Right atrium auricular region (tissue), 2 donors: ENCODE measurements around the gene LRWD1. TPM values are rescaled to one million over a fixed set of nuclear protein-coding genes. Genes with fewer than 3 reads are reported as not detected.

Experiments
- DNase-seq: peaks from one replicate; pipeline ENCODE4 v3.0.0-alpha.2; 2019; ENCODE audit warnings: low spot score
- H3K27ac ChIP-seq, 2 donors: fragments of 200-600 bp; sonication (generic); 1 replicate in 1 of 2; 2 replicates in 1 of 2; pipeline ENCODE4 v1.5.1; 2016 to 2019
- H3K27me3 ChIP-seq, 2 donors: fragments of 200-600 bp; sonication (generic); one replicate each; pipeline versions ENCODE4 v1.5.1 to v1.6.0; 2017 to 2019
- H3K36me3 ChIP-seq: fragments of 200-600 bp; sonication (generic); one replicate; pipeline ENCODE4 v1.5.1; 2016
- H3K4me1 ChIP-seq, 2 donors: fragments of 200-600 bp; sonication (generic); one replicate each; pipeline versions ENCODE4 v1.5.1 to v1.6.0; 2017 to 2019
- H3K4me3 ChIP-seq, 2 donors: fragments of 200-600 bp; sonication (generic); 1 replicate in 1 of 2; 2 replicates in 1 of 2; pipeline ENCODE4 v1.5.1; 2017 to 2019; ENCODE audit warnings: mild to moderate bottlenecking in 1 of 2, moderate library complexity in 1 of 2
- H3K9me3 ChIP-seq, 2 donors: fragments of 200-600 bp; sonication (generic); one replicate each; pipeline ENCODE4 v1.5.1; 2019
- total RNA-seq, 2 donors: library from RNA; depleted of rRNA; stranded (reverse); fragments of >200 nt; gene quantifications; one replicate each; pipeline ENCODE4 v1.1.0, GENCODE V29; 2016
- TF ChIP-seq, protein P1 (sequence below), 2 donors: fragments of 200-600 bp; sonication (generic); IDR thresholded peaks; one replicate each; pipeline ENCODE4 v1.5.1; 2019; ENCODE audit warnings: antibody characterized with exemption in 2 of 2

LRWD1 gene
- total RNA-seq, 2 donors from 2014 or later: 9.8 to 13.7 TPM

DNA sequence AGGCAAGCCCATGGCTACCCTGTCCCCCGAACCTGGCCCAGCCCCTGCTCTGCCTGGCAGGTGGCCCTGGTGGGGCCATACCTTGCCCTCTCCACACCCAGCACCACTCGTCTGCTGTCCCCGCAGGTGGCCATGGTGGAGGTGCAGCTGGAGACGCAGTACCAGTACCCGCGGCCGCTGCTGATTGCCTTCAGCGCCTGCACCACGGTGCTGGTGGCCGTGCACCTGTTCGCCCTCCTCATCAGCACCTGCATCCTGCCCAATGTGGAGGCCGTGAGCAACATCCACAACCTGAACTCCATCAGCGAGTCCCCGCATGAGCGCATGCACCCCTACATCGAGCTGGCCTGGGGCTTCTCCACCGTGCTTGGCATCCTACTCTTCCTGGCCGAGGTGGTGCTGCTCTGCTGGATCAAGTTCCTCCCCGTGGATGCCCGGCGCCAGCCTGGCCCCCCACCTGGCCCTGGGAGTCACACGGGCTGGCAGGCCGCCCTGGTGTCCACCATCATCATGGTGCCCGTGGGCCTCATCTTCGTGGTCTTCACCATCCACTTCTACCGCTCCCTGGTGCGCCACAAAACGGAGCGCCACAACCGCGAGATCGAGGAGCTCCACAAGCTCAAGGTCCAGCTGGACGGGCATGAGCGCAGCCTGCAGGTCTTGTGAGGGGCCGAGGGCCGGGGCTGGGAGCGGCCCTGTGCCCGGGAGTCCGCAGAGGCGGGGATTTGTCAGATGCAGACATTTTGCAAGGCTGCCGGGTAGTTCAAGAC, 18.2 kb upstream of the LRWD1 start:
- no peaks in the 10 kb centered on the region for H3K27me3 ChIP-seq
- no peaks in the 10 kb centered on the region for H3K4me1 ChIP-seq
- no peaks in the 10 kb centered on the region for H3K9me3 ChIP-seq
- DNase-seq: no peak
- TF ChIP-seq, protein P1, sequence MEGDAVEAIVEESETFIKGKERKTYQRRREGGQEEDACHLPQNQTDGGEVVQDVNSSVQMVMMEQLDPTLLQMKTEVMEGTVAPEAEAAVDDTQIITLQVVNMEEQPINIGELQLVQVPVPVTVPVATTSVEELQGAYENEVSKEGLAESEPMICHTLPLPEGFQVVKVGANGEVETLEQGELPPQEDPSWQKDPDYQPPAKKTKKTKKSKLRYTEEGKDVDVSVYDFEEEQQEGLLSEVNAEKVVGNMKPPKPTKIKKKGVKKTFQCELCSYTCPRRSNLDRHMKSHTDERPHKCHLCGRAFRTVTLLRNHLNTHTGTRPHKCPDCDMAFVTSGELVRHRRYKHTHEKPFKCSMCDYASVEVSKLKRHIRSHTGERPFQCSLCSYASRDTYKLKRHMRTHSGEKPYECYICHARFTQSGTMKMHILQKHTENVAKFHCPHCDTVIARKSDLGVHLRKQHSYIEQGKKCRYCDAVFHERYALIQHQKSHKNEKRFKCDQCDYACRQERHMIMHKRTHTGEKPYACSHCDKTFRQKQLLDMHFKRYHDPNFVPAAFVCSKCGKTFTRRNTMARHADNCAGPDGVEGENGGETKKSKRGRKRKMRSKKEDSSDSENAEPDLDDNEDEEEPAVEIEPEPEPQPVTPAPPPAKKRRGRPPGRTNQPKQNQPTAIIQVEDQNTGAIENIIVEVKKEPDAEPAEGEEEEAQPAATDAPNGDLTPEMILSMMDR (IDR thresholded peaks at IDR 0.05): no peak
- H3K27ac ChIP-seq: no peak overlapping the region
- no peak overlapping the region for H3K4me3 ChIP-seq
- no peaks in the 10 kb centered on the region for H3K36me3 ChIP-seq

- H3K27ac ChIP-seq: no peak overlapping the region
- H3K4me1 ChIP-seq: no peaks in the 10 kb centered on the region
- no peak for DNase-seq
- no peaks in the 10 kb centered on the region for H3K27me3 ChIP-seq
- no peaks in the 10 kb centered on the region for H3K36me3 ChIP-seq
- TF ChIP-seq, protein P1 (IDR thresholded peaks at IDR 0.05): no peak
- H3K9me3 ChIP-seq: no peaks in the 10 kb centered on the region
- H3K4me3 ChIP-seq: no peak overlapping the region
These were observed 17.5 kb upstream of the LRWD1 start for GRCh38 chr7:102447311-102447710.

- H3K36me3 ChIP-seq: no peaks in the 10 kb centered on the region
- no peak overlapping the region for H3K4me3 ChIP-seq
- H3K27me3 ChIP-seq: no peaks in the 10 kb centered on the region
- no peak for DNase-seq
- H3K4me1 ChIP-seq: no peaks in the 10 kb centered on the region
- TF ChIP-seq, protein P1 (IDR thresholded peaks at IDR 0.05): no peak
- no peak overlapping the region for H3K27ac ChIP-seq
- H3K9me3 ChIP-seq: no peaks in the 10 kb centered on the region
These were observed 15.6 kb upstream of the LRWD1 start for GRCh38 chr7:102449136-102449535.

- H3K4me1 ChIP-seq: no peaks in the 10 kb centered on the region
- no peak overlapping the region for H3K4me3 ChIP-seq
- no peaks in the 10 kb centered on the region for H3K9me3 ChIP-seq
- no peaks in the 10 kb centered on the region for H3K27me3 ChIP-seq
- TF ChIP-seq, protein P1 (IDR thresholded peaks at IDR 0.05): no peak
- H3K36me3 ChIP-seq: no peaks in the 10 kb centered on the region
- no peak overlapping the region for H3K27ac ChIP-seq
- no peak for DNase-seq
These were observed 14.5 kb upstream of the LRWD1 start for GRCh38 chr7:102450242-102450641.

DNA sequence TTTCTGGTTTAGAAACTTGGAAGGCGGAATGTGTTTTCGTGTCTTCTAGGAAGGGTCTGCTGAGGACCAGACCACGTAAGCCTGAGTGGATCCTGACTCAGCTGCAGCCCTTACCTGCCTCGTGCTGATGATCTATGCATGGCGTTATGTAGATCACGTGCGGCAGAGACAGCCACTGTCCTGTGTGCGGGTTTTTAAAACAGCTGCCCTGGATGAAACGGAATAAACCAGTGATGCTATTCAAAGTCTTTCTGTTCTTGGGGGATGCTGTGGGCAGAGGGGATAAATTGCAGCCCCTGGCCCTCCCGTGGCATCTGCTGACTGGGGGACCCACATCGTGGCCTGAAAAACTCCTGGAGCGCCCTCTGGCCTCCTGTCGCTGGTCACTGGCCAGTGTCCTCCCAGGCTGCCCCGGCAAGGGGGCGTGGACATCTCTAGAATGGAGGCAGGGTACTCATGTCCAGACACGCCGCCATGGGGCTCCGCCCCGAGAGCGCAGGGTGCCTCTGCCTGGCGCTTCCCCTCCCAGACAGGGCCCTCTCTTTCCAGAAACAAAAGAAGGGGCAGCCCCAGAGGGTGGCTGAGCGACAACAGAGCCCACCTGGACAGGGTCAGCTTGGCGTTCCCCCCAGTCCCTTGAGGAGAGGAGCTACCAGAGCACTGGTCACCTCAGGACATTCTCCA, 13.3 kb upstream of the LRWD1 start:
- TF ChIP-seq, protein P1 (IDR thresholded peaks at IDR 0.05): no peak
- no peaks in the 10 kb centered on the region for H3K4me1 ChIP-seq
- H3K27me3 ChIP-seq: no peaks in the 10 kb centered on the region
- no peak overlapping the region for H3K4me3 ChIP-seq
- DNase-seq: no peak
- H3K27ac ChIP-seq: no peak overlapping the region
- H3K9me3 ChIP-seq: no peaks in the 10 kb centered on the region
- peaks cover 5% of the 10 kb centered on the region for H3K36me3 ChIP-seq
